Measurements from ENCODE around the gene LINC01488.

Gene LINC01488

DNA sequence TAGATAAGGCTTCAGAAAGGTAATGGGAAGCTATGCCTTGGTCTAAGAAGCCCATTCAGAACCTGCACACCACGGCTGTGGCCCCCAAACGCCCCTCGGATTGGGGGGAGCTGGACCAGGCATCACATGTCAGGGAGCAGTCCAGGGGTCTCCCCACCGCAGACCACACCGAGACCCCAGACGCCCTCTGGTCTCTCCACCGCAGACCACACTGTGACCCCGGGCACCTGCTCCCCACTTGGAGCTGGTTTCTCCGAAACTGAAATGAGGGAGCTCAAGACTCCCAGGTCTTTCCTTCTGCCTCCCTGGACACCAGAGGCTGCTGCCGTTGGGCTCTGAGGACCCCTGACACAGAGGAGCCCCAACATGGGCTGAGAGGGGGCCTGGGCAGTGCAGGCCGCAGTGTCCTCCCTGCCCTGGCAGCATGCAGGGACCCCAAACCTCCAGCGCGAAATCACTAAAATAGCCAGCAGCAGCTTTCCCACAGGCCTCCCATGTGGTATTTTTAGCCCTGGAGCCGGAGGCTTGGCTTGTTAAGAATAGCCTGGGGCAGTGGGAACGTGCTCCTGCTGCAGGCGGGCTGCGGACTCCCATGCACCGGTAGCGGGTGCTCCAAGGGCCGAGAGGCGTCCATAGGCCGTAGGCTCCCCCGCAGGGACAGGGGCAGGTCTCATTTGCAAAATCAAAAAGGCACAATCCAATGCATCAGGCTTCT, 7.7 kb downstream of the LINC01488 start:
- no peak for TF ChIP-seq POLR2AphosphoS5 (IDR thresholded peaks at IDR 0.05; ENCODE audit: low read depth, low read length)
- TF ChIP-seq TAF1 (IDR thresholded peaks at IDR 0.05; ENCODE audit: low read depth, low read length), result no peak
- TF ChIP-seq PAX5 (IDR thresholded peaks at IDR 0.05; ENCODE audit: insufficient read depth, low read length, severe bottlenecking), result no peak
- no peak for TF ChIP-seq POU2F2 (IDR thresholded peaks at IDR 0.05; ENCODE audit: low read depth, low read length)
- no peak for TF ChIP-seq POLR2A (IDR thresholded peaks at IDR 0.05; ENCODE audit: low read depth, low read length)
- TF ChIP-seq SPI1 (IDR thresholded peaks at IDR 0.05; ENCODE audit: low read depth, low read length), result no peak
- FAIRE-seq (no peak), DNase-seq (ENCODE audit: insufficient read length, low spot score) (no peak)

DNA sequence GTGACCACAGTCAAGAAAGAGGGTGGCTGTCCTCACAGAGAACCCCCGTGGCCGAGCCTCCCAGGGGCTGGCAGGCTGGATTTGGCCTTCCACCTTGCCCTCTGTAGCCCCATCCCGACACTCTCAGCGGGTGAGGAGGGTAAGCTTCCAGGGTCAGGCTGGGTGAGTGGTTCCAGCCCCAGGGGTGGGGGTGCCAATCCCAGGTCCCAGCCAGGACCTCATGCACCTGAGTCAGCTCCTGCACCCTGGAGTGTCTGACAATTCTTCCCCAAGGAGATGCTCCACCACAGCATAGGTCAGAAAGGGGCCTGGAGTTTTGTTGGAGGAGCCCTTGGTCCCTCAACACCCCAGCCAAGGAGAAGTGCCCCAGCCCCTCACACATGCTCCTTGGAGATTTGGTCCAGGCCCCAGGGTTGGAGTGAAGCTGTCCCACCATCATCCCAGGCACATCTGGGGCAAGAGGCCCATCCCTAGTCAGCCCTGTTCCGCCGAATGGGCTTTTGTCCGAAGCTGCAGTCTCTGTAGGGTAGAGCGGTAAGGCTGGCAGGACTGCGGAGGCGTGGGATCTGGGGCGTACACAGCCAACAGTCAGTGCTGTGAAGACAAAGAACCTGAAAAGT, 8.4 kb downstream of the LINC01488 start:
- no peak for TF ChIP-seq POLR2A (IDR thresholded peaks at IDR 0.05; ENCODE audit: low read depth, low read length)
- no peak for TF ChIP-seq SPI1 (IDR thresholded peaks at IDR 0.05; ENCODE audit: low read depth, low read length)
- TF ChIP-seq PAX5 (IDR thresholded peaks at IDR 0.05; ENCODE audit: insufficient read depth, low read length, severe bottlenecking), result no peak
- TF ChIP-seq POLR2AphosphoS5 (IDR thresholded peaks at IDR 0.05; ENCODE audit: low read depth, low read length), result no peak
- no peak for TF ChIP-seq POU2F2 (IDR thresholded peaks at IDR 0.05; ENCODE audit: low read depth, low read length)
- no peak for TF ChIP-seq TAF1 (IDR thresholded peaks at IDR 0.05; ENCODE audit: low read depth, low read length)
- DNase-seq (ENCODE audit: insufficient read length, low spot score) (no peak), FAIRE-seq (no peak)

DNA sequence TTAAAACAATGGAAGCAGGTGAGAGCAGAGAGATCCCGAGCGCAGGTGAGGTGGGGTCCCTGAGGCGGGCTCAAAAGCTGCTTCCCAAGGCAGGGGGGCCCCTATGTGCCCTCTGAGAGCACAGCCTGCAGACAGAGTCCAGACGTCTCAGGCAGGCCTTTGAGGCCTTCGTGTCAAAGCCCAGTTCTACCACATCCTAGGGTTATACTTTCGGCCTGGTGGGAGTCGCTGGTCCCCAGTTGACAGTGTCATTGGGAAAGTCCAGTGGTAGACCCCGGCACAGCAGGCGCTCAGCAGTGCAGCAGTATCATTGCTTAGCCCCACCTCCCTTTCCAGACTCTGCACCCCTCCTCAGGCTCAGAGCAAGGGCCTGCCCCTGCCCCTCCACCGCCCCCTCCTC, 9.1 kb downstream of the LINC01488 start:
- DNase-seq (ENCODE audit: insufficient read length, low spot score) (no peak), FAIRE-seq (no peak)
- TF ChIP-seq POLR2AphosphoS5 (IDR thresholded peaks at IDR 0.05; ENCODE audit: low read depth, low read length) (no peak), PAX5 (IDR thresholded peaks at IDR 0.05; ENCODE audit: insufficient read depth, low read length, severe bottlenecking) (no peak), POU2F2 (IDR thresholded peaks at IDR 0.05; ENCODE audit: low read depth, low read length) (no peak), POLR2A (IDR thresholded peaks at IDR 0.05; ENCODE audit: low read depth, low read length) (no peak), TAF1 (IDR thresholded peaks at IDR 0.05; ENCODE audit: low read depth, low read length) (no peak), SPI1 (IDR thresholded peaks at IDR 0.05; ENCODE audit: low read depth, low read length) (no peak)

DNA sequence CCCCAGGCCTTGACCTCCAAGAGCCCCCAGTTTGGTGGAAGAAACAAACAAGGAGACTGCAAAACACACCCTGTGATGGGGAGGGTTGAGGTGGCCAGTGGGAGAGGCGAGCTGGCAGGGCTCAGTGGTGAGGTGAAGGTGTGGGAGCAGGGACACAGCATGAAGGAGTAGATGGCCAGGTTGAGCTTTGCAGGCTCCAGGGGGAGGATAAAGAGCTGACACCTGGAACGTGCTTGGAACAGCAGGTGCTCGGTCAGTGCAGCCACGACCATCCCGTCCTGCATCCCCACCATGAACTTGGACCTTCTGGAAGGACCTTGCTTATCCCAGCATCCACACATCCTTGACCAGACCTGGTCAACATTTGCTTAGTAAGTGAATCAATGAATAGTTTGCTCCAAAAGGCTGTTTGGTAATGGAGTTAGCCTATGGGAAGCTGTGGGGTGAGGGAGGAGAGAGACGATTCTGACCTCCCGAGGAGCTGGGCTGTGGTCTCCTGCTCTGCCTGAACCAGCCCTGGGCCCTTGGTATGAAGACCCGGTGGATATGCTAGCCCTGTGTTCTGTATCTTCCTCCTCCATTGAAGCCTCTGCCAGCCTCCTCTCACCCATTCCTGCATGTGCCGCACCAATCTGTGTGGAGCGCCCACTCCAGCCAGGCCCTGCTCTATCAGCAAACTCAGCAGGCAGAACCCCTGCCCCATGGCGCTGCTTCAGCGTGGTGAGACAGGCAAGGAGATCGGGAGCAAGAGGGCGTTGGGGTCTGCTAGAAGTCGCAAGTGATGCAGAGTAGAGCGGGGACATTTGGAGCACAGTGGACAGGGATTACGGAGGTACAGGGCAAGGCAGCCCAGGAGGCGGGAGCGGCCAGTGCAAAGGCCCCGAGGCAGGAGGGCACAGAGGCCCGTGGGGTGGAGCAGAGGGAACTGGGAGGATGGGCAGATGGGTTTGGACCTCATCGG, 9.9 kb downstream of the LINC01488 start:
- TF ChIP-seq PAX5 (IDR thresholded peaks at IDR 0.05; ENCODE audit: insufficient read depth, low read length, severe bottlenecking) (no peak), POLR2A (IDR thresholded peaks at IDR 0.05; ENCODE audit: low read depth, low read length) (no peak)
- FAIRE-seq, result no peak
- DNase-seq (ENCODE audit: insufficient read length, low spot score), result no peak

DNA sequence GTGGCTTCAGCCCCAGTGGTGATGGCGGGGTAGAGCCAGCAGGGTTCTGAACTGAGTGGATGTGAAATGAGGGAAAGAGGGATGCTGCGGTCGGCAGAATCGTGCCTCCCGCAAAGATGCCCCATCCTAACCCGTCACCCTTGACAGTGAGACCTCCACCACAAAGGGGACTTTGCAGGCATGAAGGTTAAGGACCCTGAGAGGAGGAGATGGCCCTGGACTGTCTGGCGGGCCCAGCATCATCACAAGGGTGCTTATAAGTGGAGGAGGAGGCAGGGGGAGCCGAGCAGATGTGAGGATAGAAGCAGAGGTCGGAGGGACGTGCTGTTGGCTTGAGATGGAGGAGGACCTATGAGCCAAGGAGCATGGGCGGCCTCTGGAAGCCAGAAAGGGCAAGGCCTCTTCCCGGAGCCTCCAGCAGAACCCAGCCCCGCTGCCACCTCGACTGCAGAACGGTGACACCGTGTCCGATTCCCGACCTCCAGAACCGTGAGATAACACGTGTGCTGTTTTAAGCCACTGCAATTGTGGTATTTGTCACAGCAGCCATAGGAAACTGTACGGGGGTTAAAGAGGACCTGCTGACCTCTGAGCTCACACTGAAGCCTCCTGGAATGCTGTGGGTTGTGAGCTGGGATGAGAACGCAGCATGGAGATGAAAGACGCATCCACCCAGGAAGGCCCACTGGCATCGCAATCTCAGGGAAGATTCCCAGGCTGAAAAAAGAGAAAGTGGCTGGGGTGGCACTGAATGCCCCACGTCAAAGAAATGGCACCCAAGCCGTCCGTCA, 10.9 kb downstream of the LINC01488 start:
- no peak for DNase-seq (ENCODE audit: insufficient read length, low spot score)
- no peak for TF ChIP-seq TAF1 (IDR thresholded peaks at IDR 0.05; ENCODE audit: low read depth, low read length)
- TF ChIP-seq POU2F2 (IDR thresholded peaks at IDR 0.05; ENCODE audit: low read depth, low read length), result no peak
- TF ChIP-seq POLR2A (IDR thresholded peaks at IDR 0.05; ENCODE audit: low read depth, low read length), result no peak
- no peak for TF ChIP-seq POLR2AphosphoS5 (IDR thresholded peaks at IDR 0.05; ENCODE audit: low read depth, low read length)
- no peak for TF ChIP-seq PAX5 (IDR thresholded peaks at IDR 0.05; ENCODE audit: insufficient read depth, low read length, severe bottlenecking)
- TF ChIP-seq SPI1 (IDR thresholded peaks at IDR 0.05; ENCODE audit: low read depth, low read length), result no peak
- no peak for FAIRE-seq

DNA sequence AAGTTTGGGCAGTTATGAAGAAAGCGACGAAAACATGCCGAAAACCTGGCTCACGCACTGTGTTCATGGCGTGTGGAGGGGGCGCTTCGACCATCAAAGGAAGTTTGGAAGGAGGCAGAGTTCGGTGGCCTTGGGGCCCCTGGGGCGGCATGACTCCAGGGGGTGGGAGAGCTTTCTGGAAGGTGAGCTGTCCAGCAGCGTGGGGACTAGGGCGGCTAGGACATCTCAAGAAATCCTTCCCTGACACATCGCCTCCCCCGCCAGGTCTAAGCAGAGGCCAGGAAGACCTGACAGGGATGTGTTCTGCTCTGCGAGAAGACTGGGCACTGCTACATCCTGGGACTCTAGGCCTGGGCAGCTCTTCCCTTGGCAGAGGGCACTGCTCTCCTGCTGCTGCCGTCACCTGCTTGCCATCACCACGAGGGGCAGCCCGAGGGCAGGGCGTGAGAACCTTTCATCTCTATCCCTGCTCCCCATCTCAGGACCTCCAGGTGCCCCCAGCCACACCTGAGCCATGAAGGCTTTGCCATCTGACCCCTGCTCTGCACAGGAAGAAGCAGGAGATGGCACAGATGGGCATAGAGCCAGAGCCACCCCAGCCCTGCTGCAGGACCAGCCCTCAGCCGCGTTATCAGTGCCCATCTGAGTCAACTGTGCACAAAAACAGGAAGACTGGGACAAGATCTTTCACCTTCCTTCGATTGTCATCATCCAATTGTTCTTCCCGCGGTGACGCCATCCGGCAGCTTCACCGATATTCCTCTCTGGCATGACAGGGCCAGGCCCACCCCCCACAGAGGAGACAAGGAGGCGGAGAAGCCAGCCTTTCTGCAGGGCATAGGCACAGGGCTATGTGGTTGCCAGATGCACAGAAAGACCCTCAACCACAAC, 12.7 kb downstream of the LINC01488 start:
- TF ChIP-seq POLR2AphosphoS5 (IDR thresholded peaks at IDR 0.05; ENCODE audit: low read depth, low read length), result no peak
- no peak for TF ChIP-seq PAX5 (IDR thresholded peaks at IDR 0.05; ENCODE audit: insufficient read depth, low read length, severe bottlenecking)
- no peak for TF ChIP-seq POLR2A (IDR thresholded peaks at IDR 0.05; ENCODE audit: low read depth, low read length)
- TF ChIP-seq POU2F2 (IDR thresholded peaks at IDR 0.05; ENCODE audit: low read depth, low read length), result no peak
- no peak for TF ChIP-seq TAF1 (IDR thresholded peaks at IDR 0.05; ENCODE audit: low read depth, low read length)
- FAIRE-seq, result no peak
- DNase-seq (ENCODE audit: insufficient read length, low spot score), result no peak

DNA sequence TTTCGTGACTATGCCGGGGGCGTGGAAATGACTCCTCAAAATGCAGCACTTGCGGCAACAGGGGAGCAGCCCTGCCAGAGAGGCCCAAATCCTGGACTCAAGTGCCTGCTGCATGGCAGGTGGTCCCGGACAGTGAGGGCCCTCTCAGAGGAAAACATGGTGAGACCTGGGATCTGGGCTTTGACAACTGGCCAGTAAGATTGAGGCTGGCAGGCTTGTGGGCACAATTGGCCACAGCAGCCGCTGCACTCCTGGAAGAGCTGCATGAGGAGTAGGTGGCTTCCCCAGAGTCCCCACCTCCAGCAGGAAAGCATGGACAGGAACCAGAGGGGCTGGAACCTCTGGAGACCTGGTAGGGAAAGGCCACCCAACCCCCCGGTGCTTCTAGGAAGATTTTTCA, 13.4 kb downstream of the LINC01488 start:
- TF ChIP-seq SPI1 (IDR thresholded peaks at IDR 0.05; ENCODE audit: low read depth, low read length), result no peak
- no peak for TF ChIP-seq POU2F2 (IDR thresholded peaks at IDR 0.05; ENCODE audit: low read depth, low read length)
- no peak for TF ChIP-seq TAF1 (IDR thresholded peaks at IDR 0.05; ENCODE audit: low read depth, low read length)
- TF ChIP-seq POLR2AphosphoS5 (IDR thresholded peaks at IDR 0.05; ENCODE audit: low read depth, low read length), result no peak
- FAIRE-seq, result no peak
- no peak for DNase-seq (ENCODE audit: insufficient read length, low spot score)

All from GM12891 (cell line).